Measurements from ENCODE around the gene SCNN1B.

Gene SCNN1B

DNA sequence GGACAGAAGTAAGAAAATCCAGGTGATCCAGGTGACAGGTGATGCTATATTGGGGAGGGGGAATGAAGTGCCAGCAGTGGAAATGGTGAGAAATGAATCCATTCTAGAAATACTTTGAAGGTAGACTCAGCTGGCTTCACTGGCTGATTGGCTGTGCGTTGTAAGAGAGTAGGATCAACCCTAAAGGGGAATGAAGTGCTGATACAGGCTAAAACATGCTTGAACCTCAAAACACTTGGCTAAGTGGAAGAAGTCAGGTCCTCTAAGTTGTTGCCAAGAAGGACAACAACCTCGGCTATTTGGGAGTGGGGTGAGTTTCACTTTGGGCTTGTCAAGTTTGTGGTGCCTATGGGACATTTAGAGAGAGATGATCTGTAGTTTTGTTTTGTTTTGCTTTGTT, 24.1 kb upstream of the SCNN1B start:
- TF ChIP-seq, protein P1, sequence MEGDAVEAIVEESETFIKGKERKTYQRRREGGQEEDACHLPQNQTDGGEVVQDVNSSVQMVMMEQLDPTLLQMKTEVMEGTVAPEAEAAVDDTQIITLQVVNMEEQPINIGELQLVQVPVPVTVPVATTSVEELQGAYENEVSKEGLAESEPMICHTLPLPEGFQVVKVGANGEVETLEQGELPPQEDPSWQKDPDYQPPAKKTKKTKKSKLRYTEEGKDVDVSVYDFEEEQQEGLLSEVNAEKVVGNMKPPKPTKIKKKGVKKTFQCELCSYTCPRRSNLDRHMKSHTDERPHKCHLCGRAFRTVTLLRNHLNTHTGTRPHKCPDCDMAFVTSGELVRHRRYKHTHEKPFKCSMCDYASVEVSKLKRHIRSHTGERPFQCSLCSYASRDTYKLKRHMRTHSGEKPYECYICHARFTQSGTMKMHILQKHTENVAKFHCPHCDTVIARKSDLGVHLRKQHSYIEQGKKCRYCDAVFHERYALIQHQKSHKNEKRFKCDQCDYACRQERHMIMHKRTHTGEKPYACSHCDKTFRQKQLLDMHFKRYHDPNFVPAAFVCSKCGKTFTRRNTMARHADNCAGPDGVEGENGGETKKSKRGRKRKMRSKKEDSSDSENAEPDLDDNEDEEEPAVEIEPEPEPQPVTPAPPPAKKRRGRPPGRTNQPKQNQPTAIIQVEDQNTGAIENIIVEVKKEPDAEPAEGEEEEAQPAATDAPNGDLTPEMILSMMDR (conservative IDR thresholded peaks at IDR 0.05): no peak
- peak overlapping the region; percentile 85 for H3K27ac ChIP-seq

DNA sequence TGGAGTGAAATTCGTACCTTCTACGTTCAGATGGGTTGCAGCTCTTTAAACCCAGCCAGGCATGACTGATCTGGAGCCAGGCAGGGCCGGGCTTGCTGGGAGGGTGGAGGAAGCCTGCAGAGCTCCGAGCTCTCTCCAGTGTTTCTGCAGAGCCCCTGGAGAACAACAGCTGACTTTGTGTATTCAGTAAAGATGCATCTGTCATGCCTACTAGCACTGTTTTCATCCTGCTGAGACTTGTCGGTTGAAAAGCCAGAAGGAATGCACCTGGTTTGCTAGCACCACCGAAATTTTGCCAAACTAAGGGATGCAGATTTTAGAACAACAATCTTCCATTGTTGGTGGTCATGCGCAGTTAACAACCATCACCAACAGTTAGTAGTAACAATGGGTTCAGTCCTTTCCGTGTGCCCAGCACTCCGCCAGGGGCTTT, 22.4 kb upstream of the SCNN1B start:
- TF ChIP-seq, protein P1 (conservative IDR thresholded peaks at IDR 0.05): no peak
- H3K27ac ChIP-seq: peak overlapping the region; percentile 85

DNA sequence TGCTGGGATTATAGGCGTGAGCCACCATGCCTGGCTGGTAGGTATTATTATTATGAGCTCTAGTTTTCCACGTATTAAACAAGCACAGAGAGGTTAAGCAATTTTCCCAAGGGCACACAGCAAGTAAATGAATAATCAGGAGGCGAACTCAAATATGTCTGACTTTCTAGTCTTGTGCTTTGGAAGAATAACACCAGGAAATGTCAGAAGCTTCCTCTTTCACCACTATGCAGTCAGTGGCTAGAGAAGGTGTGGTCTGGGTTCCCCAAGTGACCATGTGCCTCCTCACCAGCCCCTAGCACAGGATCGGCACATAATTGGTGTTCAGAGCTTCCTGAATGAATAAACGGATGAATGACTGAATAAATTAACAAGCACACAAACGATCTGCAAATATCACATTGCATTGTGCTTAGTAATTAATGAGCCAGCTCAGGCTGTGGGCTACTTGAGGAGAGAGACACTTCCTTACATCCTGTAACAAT, 21.6 kb upstream of the SCNN1B start:
- peak overlapping the region; percentile 85 for H3K27ac ChIP-seq
- TF ChIP-seq, protein P1 (conservative IDR thresholded peaks at IDR 0.05): no peak

DNA sequence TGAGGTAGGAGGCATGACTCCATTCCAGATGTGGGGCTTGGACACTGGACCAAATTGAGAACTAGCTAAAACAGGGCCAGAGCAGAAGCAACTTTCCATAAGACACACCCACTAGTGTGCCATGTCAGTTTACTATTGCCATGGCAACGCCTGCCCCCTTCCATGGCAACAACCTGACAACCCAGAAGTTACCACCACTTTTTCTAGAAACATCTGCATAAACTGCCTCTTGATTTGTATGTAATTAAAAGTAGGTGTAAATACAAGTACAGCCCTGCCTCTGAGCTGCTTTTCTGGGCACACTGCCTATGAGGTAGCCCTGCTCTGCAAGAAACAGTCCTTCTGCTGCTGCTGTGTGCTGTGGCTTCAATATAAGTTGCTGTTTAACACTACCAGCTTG, 19.5 kb upstream of the SCNN1B start:
- H3K27ac ChIP-seq: no peak overlapping the region; the same call in 1 of the 2 replicates

DNA sequence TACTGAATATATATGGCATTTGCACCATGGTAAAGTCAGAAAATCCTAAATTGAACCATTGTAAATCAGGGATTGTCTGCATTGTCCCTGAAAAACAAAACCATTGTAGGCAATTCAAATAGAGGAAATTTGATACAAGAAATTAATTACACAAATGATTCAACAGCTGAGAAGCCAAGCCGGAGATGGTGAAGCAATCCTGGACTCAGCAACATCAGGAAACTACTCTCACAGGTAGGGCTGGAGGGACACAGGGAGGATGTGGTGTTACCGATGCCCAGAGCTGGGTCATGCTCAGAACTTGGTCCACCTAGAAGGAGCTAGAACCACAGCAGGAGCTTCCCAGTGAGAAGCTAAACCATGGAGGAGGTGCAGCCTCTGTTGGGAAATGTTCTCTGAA, 18.5 kb upstream of the SCNN1B start:
- TF ChIP-seq, protein P1 (conservative IDR thresholded peaks at IDR 0.05): no peak
- H3K27ac ChIP-seq: peak overlapping the region; percentile 63

More for the DNA sequence above, 19.5 kb upstream of the SCNN1B start:
- TF ChIP-seq, protein P1 (conservative IDR thresholded peaks at IDR 0.05): no peak

DNA sequence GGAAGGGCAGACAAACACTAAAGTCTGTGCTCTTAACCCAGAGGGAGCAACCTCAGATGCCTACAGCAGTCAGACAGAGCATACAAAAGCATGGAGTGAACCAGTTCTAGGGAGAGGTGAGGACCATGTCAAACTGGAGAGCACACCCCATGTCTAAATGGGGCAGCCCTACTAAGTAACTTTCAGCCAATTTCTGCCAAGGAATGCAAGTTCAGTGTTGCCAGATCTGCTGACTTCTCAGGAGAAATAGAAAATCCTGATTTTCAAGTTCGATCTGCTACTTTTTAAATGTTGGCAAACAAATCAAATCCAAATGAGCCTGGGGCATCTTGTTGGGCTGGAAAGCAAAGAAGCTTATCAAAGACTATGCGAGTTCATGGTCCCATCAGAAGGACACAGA, 17.5 kb upstream of the SCNN1B start:
- peak overlapping the region; percentile 63 for H3K27ac ChIP-seq
- TF ChIP-seq, protein P1 (conservative IDR thresholded peaks at IDR 0.05): no peak

DNA sequence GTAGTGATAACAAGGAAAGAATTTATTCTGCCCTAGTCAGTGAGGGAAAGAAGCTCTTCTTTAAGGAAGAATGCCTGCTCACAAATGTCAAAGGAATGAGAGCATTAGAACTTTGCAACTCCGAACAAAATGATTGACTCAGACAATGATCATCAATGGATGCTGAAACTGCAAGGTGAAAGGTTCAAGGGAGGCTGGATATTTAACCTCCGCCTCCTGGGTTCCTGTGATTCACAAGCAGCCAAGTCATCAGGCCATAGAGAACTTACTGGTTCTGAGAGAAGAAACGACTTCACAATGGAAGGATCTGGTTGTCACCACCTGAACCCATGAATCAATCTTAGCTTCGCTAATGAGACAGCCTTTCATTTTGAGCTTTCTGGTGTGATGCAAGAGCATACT, 16.0 kb upstream of the SCNN1B start:
- TF ChIP-seq, protein P1 (conservative IDR thresholded peaks at IDR 0.05): no peak
- no peak overlapping the region for H3K27ac ChIP-seq
